ENCODE results near the gene ASXL2.

The ASXL2 gene

GRCh38 chr2:25684577-25685473 lies 193.5 kb downstream of the ASXL2 start:
- no peak for DNase-seq
